Activated naive CD4-positive, alpha-beta T cell treated with anti-CD3 and anti-CD28 coated beads, Interleukin-2, amount 50 U/mL, for 24 hours (primary cell): ENCODE data around the gene MYO9A.
"Not testable (repeated sequence)": the region's sequence is repeated elsewhere in the genome, so short reads cannot be mapped to it uniquely, and the experiment has no call there.

Experiments used
- H3K27ac Mint-ChIP-seq: one replicate; pipeline ENCODE4 v1.8.0; 2021; ENCODE audit warnings: mild to moderate bottlenecking, mixed read lengths
- H3K27me3 Mint-ChIP-seq: one replicate; pipeline ENCODE4 v1.8.0; 2021; ENCODE audit warnings: mixed read lengths
- H3K36me3 Mint-ChIP-seq: one replicate; pipeline ENCODE4 v1.8.0; 2021; ENCODE audit warnings: mixed read lengths
- H3K4me1 Mint-ChIP-seq: one replicate; pipeline ENCODE4 v1.8.0; 2021; ENCODE audit warnings: mixed read lengths
- H3K4me3 Mint-ChIP-seq: one replicate; pipeline ENCODE4 v1.8.0; 2021; ENCODE audit warnings: mild to moderate bottlenecking, mixed read lengths
- H3K9me3 Mint-ChIP-seq: one replicate; pipeline ENCODE4 v1.8.0; 2021; ENCODE audit warnings: mixed read lengths

Gene MYO9A

DNA sequence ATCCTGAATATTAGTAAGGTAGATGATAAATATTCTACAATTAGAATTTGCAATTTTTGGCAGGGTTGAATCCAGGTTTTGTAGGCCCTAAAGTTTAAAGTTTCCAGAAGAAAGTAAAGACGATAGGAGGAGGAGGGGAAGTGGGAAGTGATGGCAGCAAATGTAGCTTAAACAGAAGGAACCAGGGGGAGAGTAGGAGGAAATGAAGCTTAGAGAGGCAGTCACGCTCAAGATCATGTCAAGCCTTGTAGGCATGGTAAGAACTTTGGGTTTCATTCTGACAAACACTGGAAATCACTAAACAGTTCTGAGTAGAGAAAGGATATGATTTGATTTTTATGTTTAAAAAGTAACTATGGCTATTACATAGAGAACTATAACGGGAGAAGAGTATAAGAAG is 243.7 kb downstream of the MYO9A start:
- H3K27ac Mint-ChIP-seq = no peak overlapping the region
- H3K4me1 Mint-ChIP-seq = no peaks in the 10 kb centered on the region
- no peaks in the 10 kb centered on the region for H3K9me3 Mint-ChIP-seq
- no peaks in the 10 kb centered on the region for H3K27me3 Mint-ChIP-seq
- no peak overlapping the region for H3K4me3 Mint-ChIP-seq
- H3K36me3 Mint-ChIP-seq = peaks cover 17% of the 10 kb centered on the region

DNA sequence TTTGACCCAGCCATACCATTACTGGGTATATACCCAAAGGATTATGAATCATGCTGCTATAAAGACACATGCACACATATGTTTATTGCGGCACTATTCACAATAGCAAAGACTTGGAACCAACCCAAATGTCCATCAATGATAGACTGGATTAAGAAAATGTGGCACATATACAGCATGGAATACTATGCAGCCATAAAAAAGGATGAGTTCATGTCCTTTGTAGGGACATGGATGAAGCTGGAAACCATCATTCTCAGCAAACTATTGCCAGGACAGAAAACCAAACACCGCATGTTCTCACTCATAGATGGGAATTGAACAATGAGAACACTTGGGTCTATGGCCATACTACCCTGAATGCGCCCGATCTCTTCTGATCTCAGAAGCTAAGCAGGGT is 259.7 kb downstream of the MYO9A start:
- H3K27me3 Mint-ChIP-seq, H3K4me1 Mint-ChIP-seq, H3K9me3 Mint-ChIP-seq, H3K27ac Mint-ChIP-seq, H3K4me3 Mint-ChIP-seq: not testable (repeated sequence)
- peaks cover 35% of the 10 kb centered on the region for H3K36me3 Mint-ChIP-seq

DNA sequence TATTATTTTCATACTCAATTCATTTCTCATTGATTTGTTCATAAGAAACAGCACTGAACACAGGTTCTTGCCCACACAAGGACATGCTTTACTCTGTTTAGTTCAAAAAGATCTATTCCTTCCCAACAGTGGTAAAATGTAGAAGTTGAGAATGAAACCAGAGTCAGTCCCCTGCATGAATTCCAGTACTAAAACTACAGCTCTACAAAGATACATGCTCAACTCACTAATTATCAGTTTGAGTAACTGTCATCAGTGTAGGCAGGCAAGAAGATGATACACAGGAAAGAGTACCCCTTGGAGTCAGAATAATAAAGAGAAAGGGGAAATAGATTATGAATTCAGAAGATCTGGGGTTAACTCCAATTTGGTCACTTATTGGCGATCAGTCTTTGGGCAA is 264.4 kb downstream of the MYO9A start:
- no peaks in the 10 kb centered on the region for H3K4me1 Mint-ChIP-seq
- peaks cover 32% of the 10 kb centered on the region for H3K36me3 Mint-ChIP-seq
- no peak overlapping the region for H3K4me3 Mint-ChIP-seq
- no peaks in the 10 kb centered on the region for H3K27me3 Mint-ChIP-seq
- H3K9me3 Mint-ChIP-seq = no peaks in the 10 kb centered on the region
- no peak overlapping the region for H3K27ac Mint-ChIP-seq

DNA sequence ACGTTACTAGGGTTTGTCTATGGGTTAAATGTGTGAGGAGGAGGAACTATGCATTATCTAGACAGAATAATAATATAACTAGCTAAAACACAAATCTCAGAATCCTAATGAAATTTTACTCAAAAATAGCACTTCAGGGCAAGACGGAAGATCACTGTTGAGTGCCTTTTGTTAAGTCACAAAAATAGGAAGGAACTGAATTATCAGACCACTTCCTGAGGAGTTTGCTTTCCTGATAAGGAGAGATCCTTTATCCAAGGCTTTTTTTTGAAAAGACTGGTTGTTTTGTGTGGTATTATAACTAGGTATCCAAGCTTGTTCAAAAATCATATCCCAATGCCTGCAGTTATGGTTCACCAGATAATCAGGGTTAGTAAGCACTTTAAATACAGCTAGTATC is 273.0 kb downstream of the MYO9A start:
- Mint-ChIP-seq H3K27me3 (no peaks in the 10 kb centered on the region), H3K4me1 (peaks cover 6% of the 10 kb centered on the region), H3K4me3 (no peak overlapping the region), H3K27ac (no peak overlapping the region), H3K9me3 (no peaks in the 10 kb centered on the region), H3K36me3 (peaks cover 37% of the 10 kb centered on the region)

DNA sequence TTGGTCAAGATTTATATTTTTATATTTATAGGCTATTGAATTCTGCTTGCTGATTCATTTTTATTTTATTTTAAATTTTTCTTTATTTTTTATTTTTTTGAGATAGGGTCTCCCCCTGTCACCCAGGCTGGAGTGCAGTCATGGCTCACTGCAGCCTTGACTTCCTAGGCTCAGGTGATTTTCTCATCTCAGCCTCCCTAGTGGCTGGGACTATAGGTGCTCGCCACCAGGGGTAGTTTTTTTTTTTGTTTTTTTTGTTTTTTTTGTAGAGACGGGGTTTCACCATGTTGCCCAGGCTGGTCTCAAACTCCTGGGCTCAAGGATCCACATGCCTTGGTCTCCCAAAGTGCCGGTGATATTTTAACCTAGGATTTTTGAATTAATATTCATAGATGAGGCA is 276.4 kb downstream of the MYO9A start:
- peaks cover 17% of the 10 kb centered on the region for H3K4me1 Mint-ChIP-seq
- H3K36me3 Mint-ChIP-seq = peaks cover 23% of the 10 kb centered on the region
- no peak overlapping the region for H3K4me3 Mint-ChIP-seq
- H3K9me3 Mint-ChIP-seq = no peaks in the 10 kb centered on the region
- no peak overlapping the region for H3K27ac Mint-ChIP-seq
- no peaks in the 10 kb centered on the region for H3K27me3 Mint-ChIP-seq

GRCh38 chr15:71830981-71831380 is 287.0 kb downstream of the MYO9A start:
- Mint-ChIP-seq H3K36me3 (peaks cover 58% of the 10 kb centered on the region), H3K27ac (no peak overlapping the region), H3K27me3 (no peaks in the 10 kb centered on the region), H3K4me3 (no peak overlapping the region), H3K9me3 (no peaks in the 10 kb centered on the region), H3K4me1 (no peaks in the 10 kb centered on the region)

- Mint-ChIP-seq H3K36me3 (peaks cover 77% of the 10 kb centered on the region), H3K4me1 (no peaks in the 10 kb centered on the region), H3K4me3 (no peak overlapping the region), H3K27ac (no peak overlapping the region), H3K27me3 (no peaks in the 10 kb centered on the region), H3K9me3 (peaks cover 9% of the 10 kb centered on the region)
Measured at GRCh38 chr15:71826196-71826595, 291.8 kb downstream of the MYO9A start.

GRCh38 chr15:71825021-71825730 is 292.8 kb downstream of the MYO9A start:
- Mint-ChIP-seq H3K27ac (no peak overlapping the region), H3K4me1 (no peaks in the 10 kb centered on the region), H3K36me3 (peaks cover 73% of the 10 kb centered on the region), H3K4me3 (no peak overlapping the region), H3K9me3 (peaks cover 13% of the 10 kb centered on the region), H3K27me3 (no peaks in the 10 kb centered on the region)

- Mint-ChIP-seq H3K9me3 (peaks cover 15% of the 10 kb centered on the region), H3K36me3 (peaks cover 60% of the 10 kb centered on the region), H3K27me3 (no peaks in the 10 kb centered on the region)
Measured at GRCh38 chr15:71823801-71824200, 294.1 kb downstream of the MYO9A start.

GRCh38 chr15:71822890-71823630 is 294.9 kb downstream of the MYO9A start:
- H3K4me1 Mint-ChIP-seq = no peaks in the 10 kb centered on the region
- H3K27ac Mint-ChIP-seq = no peak overlapping the region
- H3K27me3 Mint-ChIP-seq = no peaks in the 10 kb centered on the region
- peaks cover 15% of the 10 kb centered on the region for H3K9me3 Mint-ChIP-seq
- peaks cover 52% of the 10 kb centered on the region for H3K36me3 Mint-ChIP-seq
- no peak overlapping the region for H3K4me3 Mint-ChIP-seq

More at GRCh38 chr15:71823801-71824200, 294.1 kb downstream of the MYO9A start:
- Mint-ChIP-seq H3K4me3 (no peak overlapping the region), H3K27ac (no peak overlapping the region), H3K4me1 (no peaks in the 10 kb centered on the region)

DNA sequence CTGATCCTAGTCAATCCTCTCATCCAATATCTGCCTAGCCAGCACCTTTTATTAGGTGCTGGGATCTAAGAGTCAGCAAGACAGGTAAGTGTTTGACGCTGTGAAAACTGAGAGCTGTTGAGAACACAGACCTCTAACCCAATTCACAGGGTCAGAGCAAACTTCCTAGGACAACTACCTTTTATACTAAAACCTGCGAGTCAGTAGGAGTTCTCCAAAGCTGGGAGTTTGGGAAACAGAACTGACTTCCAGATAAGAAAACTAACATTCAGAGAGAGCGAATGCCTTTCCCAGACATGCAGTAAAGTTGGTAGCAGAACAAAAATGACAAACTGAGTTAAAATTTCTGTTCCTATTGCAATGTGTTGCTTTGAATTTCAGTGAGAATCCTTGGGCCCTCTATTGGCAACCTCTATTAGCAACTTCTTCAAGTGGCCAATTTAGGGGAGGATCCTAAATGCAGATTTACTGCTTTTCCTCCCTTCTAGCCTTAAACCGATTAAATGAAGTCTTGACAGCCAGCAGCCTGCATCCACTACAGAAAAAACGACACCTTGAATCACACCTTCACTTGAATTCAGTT is 296.3 kb downstream of the MYO9A start:
- Mint-ChIP-seq H3K36me3 (peaks cover 39% of the 10 kb centered on the region), H3K27me3 (no peaks in the 10 kb centered on the region)

DNA sequence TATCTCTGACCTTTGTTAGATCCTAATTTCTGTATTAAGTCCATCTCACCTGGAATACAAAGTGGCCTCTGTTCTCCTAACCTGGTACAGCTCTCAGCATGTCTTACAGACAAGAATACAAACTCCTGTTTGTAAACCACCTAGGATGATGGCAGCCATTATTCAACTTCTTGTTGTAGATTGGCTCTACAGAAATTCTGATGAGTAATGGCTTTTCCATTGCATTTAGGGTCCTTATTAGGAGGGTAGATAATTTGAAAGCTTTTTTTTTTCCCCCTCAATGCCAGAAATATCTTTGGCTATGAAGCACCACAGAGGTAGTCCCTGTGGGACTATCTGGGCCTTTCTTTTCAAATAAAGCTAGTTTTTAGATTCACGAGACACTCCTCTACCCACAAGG is 297.8 kb downstream of the MYO9A start:
- Mint-ChIP-seq H3K4me1 (no peaks in the 10 kb centered on the region), H3K36me3 (peaks cover 24% of the 10 kb centered on the region), H3K4me3 (no peak overlapping the region)

More for the DNA sequence above, 296.3 kb downstream of the MYO9A start:
- no peak overlapping the region for H3K27ac Mint-ChIP-seq
- H3K9me3 Mint-ChIP-seq = peaks cover 15% of the 10 kb centered on the region
- H3K4me1 Mint-ChIP-seq = no peaks in the 10 kb centered on the region
- H3K4me3 Mint-ChIP-seq = no peak overlapping the region

DNA sequence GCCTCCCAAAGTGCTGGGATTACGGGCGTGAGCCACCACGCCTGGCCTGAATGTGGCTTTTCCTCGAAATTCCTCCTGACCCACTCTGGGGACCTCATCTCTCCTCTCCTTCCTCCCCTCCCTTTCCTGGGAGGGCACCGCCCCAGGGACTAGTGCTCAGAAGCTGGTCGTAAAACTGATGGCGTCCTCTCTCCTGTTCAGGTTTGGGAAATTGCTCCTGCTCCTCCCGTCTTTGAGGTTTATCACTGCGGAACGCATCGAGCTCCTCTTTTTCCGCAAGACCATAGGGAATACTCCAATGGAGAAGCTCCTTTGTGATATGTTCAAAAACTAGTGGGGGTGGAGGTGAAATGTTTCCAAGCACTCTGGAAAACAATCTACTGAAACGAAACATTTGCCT is 300.6 kb downstream of the MYO9A start:
- H3K36me3 Mint-ChIP-seq = peaks cover 6% of the 10 kb centered on the region
- H3K4me1 Mint-ChIP-seq = no peaks in the 10 kb centered on the region
- no peak overlapping the region for H3K4me3 Mint-ChIP-seq
- peaks cover 6% of the 10 kb centered on the region for H3K9me3 Mint-ChIP-seq
- H3K27me3 Mint-ChIP-seq = no peaks in the 10 kb centered on the region
- H3K27ac Mint-ChIP-seq = no peak overlapping the region

More for the DNA sequence above, 297.8 kb downstream of the MYO9A start:
- Mint-ChIP-seq H3K27ac (no peak overlapping the region), H3K27me3 (no peaks in the 10 kb centered on the region), H3K9me3 (peaks cover 12% of the 10 kb centered on the region)

DNA sequence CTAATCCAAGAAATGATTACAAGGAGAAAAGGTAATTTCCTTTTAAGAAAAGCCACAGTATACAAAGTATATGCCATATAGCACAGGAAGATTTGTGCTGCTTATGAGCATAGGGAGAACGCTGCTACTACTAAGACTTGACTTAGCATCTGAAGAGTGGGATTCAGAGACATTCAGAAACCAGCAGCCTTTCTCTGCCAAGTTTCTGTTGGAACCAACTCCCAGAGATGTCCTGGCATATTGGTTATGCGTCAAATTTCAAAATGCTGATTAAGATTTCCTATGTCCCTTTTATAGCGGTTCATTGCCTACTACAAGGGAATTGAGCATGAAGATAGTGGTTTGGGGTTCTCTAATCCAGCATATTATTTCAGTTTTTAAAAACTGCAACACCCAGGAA is 302.6 kb downstream of the MYO9A start:
- H3K27me3 Mint-ChIP-seq = no peaks in the 10 kb centered on the region
- peaks cover 3% of the 10 kb centered on the region for H3K9me3 Mint-ChIP-seq
- no peaks in the 10 kb centered on the region for H3K4me1 Mint-ChIP-seq
- no peaks in the 10 kb centered on the region for H3K36me3 Mint-ChIP-seq
- no peak overlapping the region for H3K4me3 Mint-ChIP-seq
- H3K27ac Mint-ChIP-seq = no peak overlapping the region

GRCh38 chr15:71813723-71814470 is 304.1 kb downstream of the MYO9A start:
- Mint-ChIP-seq H3K27ac (no peak overlapping the region), H3K4me1 (no peaks in the 10 kb centered on the region), H3K9me3 (no peaks in the 10 kb centered on the region), H3K36me3 (no peaks in the 10 kb centered on the region), H3K27me3 (no peaks in the 10 kb centered on the region), H3K4me3 (no peak overlapping the region)
